ENCODE measurements around the gene MGAT3. TPM values are rescaled to one million over a fixed set of nuclear protein-coding genes. Genes with fewer than 3 reads are reported as not detected.
A peak's percentile ranks its signal among the peaks of the same experiment; 100 is the strongest.

The MGAT3 gene
- total and polyA plus RNA-seq, 9 of the 15 experiments (the other 6 are each of a cell fraction or from before 2014, with no cell fraction given): 0.10 to 11.5 (median 4.6) TPM

GRCh38 chr22:39532215-39533073, 75.6 kb downstream of the MGAT3 start, which contains the start of gene RPS19BP1 (continued):
- TF ChIP-seq E2F4 (CRISPR knock-in tag; IDR thresholded peaks at IDR 0.05; ENCODE audit: low read depth): no peak
- peak; percentile 83 for TF ChIP-seq L3MBTL2 (IDR thresholded peaks at IDR 0.05)
- no peak for TF ChIP-seq CEBPZ (IDR thresholded peaks at IDR 0.05; ENCODE audit: borderline replicate concordance, low read depth, low read length)
- TF ChIP-seq ESRRA (IDR thresholded peaks at IDR 0.05; ENCODE audit: borderline replicate concordance, low read depth): peak; percentile 60; the same call in 1 of the 2 replicates
- no peak for TF ChIP-seq NFATC3 (IDR thresholded peaks at IDR 0.05)
- 0 out of 2 replicates have a peak, but pooled peaks have one; percentile 36 for TF ChIP-seq ZEB2 (IDR thresholded peaks at IDR 0.05)
- peak; percentile 79 for TF ChIP-seq POLR2B (IDR thresholded peaks at IDR 0.05; ENCODE audit: low read depth, partially characterized antibody)
- TF ChIP-seq PRDM10 (IDR thresholded peaks at IDR 0.05; ENCODE audit: partially characterized antibody): peak; percentile 10
- TF ChIP-seq STAT6 (CRISPR knock-in tag; IDR thresholded peaks at IDR 0.05): no peak
- no peak for TF ChIP-seq KLF13 (tag; IDR thresholded peaks at IDR 0.05; ENCODE audit: borderline replicate concordance, low read depth)
- peak; percentile 53 for TF ChIP-seq TAF1 (IDR thresholded peaks at IDR 0.05; ENCODE audit: control insufficient read depth, extremely low read depth, insufficient read depth, low read length, severe bottlenecking)
- no peak for TF ChIP-seq ZNF511 (CRISPR knock-in tag; IDR thresholded peaks at IDR 0.05)
